HG03457 (cell line): Measurements from ENCODE around the gene ANKS1A.

ENCODE experiments used
- ATAC-seq: cut with Tn5 transposase; IDR thresholded peaks from one replicate; pipeline ENCODE4 v1.9.1; 2021; ENCODE audit warnings: moderate number of reproducible peaks; ENCODE audit not compliant: unreplicated experiment

Gene ANKS1A

GRCh38 chr6:35036059-35036827 is 147.2 kb downstream of the ANKS1A start:
- no peak for ATAC-seq

GRCh38 chr6:35036828-35037663 is 148.0 kb downstream of the ANKS1A start:
- ATAC-seq, result no peak

GRCh38 chr6:35037664-35038038 is 148.6 kb downstream of the ANKS1A start:
- ATAC-seq, result no peak

GRCh38 chr6:35038076-35038475 is 149.0 kb downstream of the ANKS1A start:
- ATAC-seq, result no peak

- no peak for ATAC-seq
Measured at GRCh38 chr6:35040398-35040797, 151.3 kb downstream of the ANKS1A start.

GRCh38 chr6:35041086-35041861 is 152.2 kb downstream of the ANKS1A start:
- no peak for ATAC-seq

- no peak for ATAC-seq
Measured at GRCh38 chr6:35042031-35042815, 153.2 kb downstream of the ANKS1A start.

- no peak for ATAC-seq
Measured at GRCh38 chr6:35043381-35044130, 154.5 kb downstream of the ANKS1A start.

GRCh38 chr6:35044145-35044745 is 155.2 kb downstream of the ANKS1A start:
- ATAC-seq, result no peak

GRCh38 chr6:35044761-35045421 is 155.8 kb downstream of the ANKS1A start:
- ATAC-seq, result no peak

GRCh38 chr6:35046103-35046502 is 157.0 kb downstream of the ANKS1A start:
- no peak for ATAC-seq

GRCh38 chr6:35046862-35047261 is 157.8 kb downstream of the ANKS1A start:
- no peak for ATAC-seq

GRCh38 chr6:35047265-35048011 is 158.4 kb downstream of the ANKS1A start:
- no peak for ATAC-seq

- no peak for ATAC-seq
Measured at GRCh38 chr6:35048031-35048613, 159.1 kb downstream of the ANKS1A start.

- ATAC-seq, result no peak
Measured at GRCh38 chr6:35048631-35049083, 159.6 kb downstream of the ANKS1A start.

GRCh38 chr6:35049156-35049735 is 160.2 kb downstream of the ANKS1A start:
- no peak for ATAC-seq
